GM13977 (cell line): Measurements from ENCODE around the gene ESPL1.

Source experiments
- DNase-seq: peaks from one replicate; pipeline ENCODE4 v3.0.0; 2012; ENCODE audit warnings: low spot score
- in situ Hi-C: fragments of 300-500 bp; cut with MboI; formaldehyde crosslinking; loops from one replicate; pipeline ENCODE4 v1.12.0; 2022; ENCODE audit warnings: low sequenced_read_pairs, low pct_unique_long_range_greater_than_20kb, mixed read lengths, inconsistent platforms; ENCODE audit not compliant: unreplicated experiment
- TF ChIP-seq, protein P1 (sequence below): IDR thresholded peaks from 2 replicates; pipeline ENCODE4 v1.5.1; 2012; ENCODE audit warnings: mild to moderate bottlenecking, control low read depth; ENCODE audit not compliant: insufficient read depth; ENCODE audit errors: extremely low read depth, missing control alignments

ESPL1 gene

DNA sequence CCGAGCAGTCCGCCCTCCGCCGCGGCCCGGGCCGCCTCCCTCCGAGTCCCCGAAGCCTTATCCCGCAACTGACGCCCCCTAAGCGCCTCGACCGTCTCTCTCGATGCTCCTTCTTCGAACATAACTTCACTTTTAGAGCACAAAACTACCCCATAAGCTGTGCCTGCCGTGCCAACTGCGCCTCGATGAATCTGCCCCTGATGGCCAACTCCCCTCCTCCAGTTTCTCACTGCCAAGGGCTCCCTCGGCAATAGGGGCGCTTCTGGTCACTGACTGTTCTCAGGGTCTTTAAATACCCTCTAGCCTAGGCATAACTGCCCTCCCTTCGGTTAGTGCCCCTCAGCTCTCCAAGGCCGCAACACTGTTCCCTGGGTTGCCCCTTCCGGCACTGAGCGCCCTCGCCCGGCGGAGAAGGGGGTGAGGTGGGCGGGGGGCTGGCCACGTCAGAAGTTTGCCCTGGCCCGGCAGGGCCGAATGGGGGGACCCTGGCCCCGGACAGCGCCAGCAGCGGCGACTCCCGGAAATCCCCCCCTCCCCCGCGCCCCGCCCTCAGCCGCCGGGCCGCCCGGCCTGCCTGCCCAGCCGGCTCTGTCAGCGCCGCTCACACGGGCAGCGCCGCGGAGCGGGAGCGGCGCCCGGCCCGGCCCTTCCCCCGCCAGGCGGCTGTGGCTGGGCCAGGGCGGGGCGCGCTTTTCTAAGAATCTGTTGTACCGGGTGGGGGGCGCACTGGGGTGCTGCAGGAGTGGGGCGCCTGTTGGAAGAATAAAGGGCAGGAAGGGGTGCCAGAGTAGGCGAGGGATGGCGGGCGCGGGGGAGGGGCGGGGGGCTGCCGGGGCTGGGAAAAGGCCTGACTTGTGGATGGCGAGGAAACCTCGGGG, 46.7 kb upstream of the ESPL1 start:
- in situ Hi-C loops, result no loop called here
- DNase-seq, result peak; percentile 85

DNA sequence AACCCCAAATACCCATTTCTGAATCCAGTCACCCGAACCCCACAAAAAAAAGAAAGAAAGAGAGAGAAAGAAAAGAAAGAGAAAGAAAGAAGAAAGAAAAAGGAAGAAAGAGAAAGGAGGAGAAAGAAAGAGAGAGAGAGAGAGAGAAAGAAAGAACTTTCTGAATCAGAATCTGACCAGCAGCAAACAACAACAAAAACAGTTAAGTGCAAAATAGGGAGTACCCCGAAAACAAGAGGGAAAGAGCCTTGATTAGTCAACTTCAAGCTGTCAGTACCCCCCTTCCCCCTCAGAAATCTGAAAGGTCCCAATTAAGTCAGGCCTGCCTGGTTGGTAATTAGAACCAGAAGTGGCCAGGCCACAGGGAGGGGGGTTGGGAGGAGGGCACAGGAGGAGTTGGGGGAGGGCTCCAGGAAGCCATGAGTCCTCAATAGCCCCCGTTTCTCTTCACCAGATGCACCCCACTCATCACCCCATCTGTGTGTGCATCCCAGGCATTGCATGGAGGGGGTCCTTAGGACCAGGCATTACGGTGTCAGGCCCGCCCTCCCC, 45.9 kb upstream of the ESPL1 start:
- in situ Hi-C loops, result no loop called here
- no peak for DNase-seq
- TF ChIP-seq, protein P1, sequence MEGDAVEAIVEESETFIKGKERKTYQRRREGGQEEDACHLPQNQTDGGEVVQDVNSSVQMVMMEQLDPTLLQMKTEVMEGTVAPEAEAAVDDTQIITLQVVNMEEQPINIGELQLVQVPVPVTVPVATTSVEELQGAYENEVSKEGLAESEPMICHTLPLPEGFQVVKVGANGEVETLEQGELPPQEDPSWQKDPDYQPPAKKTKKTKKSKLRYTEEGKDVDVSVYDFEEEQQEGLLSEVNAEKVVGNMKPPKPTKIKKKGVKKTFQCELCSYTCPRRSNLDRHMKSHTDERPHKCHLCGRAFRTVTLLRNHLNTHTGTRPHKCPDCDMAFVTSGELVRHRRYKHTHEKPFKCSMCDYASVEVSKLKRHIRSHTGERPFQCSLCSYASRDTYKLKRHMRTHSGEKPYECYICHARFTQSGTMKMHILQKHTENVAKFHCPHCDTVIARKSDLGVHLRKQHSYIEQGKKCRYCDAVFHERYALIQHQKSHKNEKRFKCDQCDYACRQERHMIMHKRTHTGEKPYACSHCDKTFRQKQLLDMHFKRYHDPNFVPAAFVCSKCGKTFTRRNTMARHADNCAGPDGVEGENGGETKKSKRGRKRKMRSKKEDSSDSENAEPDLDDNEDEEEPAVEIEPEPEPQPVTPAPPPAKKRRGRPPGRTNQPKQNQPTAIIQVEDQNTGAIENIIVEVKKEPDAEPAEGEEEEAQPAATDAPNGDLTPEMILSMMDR, result no peak

More for the DNA sequence above, 46.7 kb upstream of the ESPL1 start:
- TF ChIP-seq, protein P1, result peak; percentile 40

DNA sequence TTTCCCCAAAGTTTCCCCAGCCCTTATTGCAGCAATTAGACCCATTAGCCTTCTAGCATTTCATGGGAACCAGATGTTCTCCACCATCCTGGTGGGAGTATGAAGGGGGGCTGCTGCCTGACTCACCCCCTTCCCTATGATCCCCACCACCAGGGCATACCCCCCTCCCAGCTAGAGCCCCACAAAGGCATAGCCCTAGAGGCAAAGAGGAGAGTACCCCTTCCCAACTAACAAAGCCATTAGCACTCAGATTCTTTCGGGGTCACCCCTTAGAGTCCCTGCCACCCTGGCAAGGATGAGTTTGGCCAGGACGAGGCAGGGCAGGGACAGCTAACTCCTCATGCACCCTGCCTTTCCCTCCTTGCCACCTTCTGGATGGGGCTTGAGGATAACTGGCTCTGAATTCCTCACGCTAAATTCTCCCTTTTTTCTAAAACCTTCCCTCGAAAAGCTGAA, 45.3 kb upstream of the ESPL1 start:
- TF ChIP-seq, protein P1, result no peak
- DNase-seq, result no peak
- in situ Hi-C loops, result no loop called here

DNA sequence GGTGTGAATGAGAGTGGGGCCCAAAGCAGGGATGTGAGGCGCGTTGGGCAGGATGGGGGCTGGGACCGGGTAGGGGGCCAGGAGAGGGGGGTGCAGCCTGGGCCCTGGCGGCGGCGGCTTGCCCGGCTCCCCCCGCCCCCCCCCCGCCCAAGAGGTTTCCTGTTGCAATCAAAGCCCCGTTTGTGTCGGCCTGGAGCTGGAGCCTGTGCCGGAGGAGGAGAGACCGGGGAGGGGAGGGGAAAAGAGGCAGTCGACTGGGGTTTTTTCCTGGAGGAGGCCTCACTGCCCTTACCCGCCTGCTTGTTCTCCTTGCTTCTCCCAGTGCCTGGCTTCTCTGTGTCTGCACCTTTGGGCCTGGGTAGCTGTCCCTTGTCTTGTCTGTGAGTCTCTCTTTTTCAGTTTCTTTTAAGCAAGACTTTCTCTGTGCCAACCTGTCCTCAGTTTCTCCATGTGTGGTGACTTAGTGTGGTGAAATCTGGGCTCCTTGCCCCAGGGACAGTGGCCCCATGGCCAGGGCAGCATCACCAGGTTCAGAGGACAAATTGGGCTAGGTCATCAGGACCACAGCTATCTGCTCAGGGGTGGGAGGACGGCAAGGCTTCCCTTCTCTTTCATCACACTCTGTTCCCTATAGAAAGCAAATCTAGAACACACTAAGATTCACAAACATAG, 44.6 kb upstream of the ESPL1 start:
- in situ Hi-C loops, result no loop called here
- TF ChIP-seq, protein P1, result no peak
- DNase-seq, result no peak

DNA sequence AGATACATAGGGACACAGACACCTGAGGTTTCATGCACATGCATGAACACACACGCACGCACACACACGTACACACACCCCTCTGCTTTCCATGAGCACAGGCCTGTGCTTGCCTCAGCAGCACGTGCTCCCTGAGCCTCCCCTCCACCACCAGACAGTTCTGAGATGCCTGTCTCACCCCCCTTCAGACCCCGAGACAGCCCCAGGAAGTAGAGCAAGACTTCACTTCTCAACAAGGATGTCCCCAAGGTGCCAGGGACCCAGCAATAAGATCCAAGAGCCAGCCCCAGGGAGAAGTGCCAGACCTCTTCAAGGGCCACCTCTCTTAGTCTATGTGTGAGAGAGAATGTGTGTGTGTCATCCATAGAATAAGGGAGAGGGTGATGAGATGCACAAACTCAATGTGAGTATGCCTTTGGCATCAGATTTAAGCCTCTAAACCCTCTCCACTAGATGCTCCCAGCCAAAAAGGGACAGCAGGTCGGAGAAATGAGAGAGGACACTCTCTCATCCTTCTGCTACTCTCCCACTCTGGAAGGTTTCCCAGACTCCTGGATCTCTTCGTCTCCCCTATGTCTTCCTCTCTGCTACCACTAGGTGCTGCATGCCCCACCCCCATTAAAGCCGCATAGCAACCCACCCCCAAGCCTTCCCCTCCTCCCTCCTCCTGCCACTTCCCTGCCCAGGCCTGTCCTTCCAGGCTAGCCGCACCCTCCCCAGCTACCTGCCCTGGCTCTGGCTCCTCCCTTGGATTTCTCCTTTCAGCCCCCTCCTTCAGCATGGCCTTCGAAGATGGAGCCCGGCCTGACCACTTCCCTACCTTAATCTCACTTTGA, 43.8 kb upstream of the ESPL1 start:
- DNase-seq, result no peak
- TF ChIP-seq, protein P1, result no peak
- in situ Hi-C loops, result no loop called here
